Measurements from ENCODE around the gene SLC4A11. TPM values are rescaled to one million over a fixed set of nuclear protein-coding genes. Genes with fewer than 3 reads are reported as not detected.

SLC4A11 gene
- total and polyA plus RNA-seq, 2 experiments from 2014 or later = 14.8 to 17.1 TPM

DNA sequence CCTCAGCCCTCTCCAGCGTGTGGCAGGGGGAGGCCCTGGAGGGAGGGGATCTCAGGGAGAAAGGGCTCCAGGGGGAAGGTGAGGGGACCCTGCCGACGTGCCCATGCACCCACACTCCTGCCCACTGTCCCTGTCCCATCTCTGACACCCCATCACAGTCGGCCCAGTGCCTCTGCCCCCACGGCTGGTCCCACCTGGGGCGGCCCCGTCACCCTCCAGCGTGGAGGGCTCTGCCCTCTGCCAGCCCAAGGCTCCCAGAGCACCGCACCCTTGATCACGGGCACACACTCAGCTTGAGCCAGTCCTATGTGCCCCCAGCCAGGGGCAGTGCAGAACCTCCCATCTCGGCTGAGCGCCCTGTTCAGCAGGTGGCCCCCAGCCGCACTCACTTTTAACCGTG lies 9.2 kb downstream of the SLC4A11 start:
- no peaks in the 10 kb centered on the region for H3K27me3 ChIP-seq (ENCODE audit: insufficient read depth)
- Mint-ChIP-seq H3K9me3 (no peaks in the 10 kb centered on the region), H3K36me3 (ENCODE audit: low read depth) (peaks cover 18% of the 10 kb centered on the region; the same call in 2 of the 3 replicates), H3K4me3 (no peak overlapping the region), H3K27me3 (ENCODE audit: insufficient read depth, low read depth, poor library complexity) (peaks cover 2% of the 10 kb centered on the region), H3K4me1 (no peaks in the 10 kb centered on the region), H3K27ac (no peak overlapping the region)
- H3K27ac ChIP-seq (ENCODE audit: low read depth) = no peak overlapping the region
- TF ChIP-seq EZH2 (IDR thresholded peaks at IDR 0.05; ENCODE audit: low read depth, unreplicated experiment) (no peak), JUNB (IDR thresholded peaks at IDR 0.05; ENCODE audit: unreplicated experiment) (no peak), STAT1 (IDR thresholded peaks at IDR 0.05; ENCODE audit: unreplicated experiment) (no peak), EZH2phosphoT487 (IDR thresholded peaks at IDR 0.05; ENCODE audit: unreplicated experiment) (no peak)
- TF ChIP-seq, protein P1, sequence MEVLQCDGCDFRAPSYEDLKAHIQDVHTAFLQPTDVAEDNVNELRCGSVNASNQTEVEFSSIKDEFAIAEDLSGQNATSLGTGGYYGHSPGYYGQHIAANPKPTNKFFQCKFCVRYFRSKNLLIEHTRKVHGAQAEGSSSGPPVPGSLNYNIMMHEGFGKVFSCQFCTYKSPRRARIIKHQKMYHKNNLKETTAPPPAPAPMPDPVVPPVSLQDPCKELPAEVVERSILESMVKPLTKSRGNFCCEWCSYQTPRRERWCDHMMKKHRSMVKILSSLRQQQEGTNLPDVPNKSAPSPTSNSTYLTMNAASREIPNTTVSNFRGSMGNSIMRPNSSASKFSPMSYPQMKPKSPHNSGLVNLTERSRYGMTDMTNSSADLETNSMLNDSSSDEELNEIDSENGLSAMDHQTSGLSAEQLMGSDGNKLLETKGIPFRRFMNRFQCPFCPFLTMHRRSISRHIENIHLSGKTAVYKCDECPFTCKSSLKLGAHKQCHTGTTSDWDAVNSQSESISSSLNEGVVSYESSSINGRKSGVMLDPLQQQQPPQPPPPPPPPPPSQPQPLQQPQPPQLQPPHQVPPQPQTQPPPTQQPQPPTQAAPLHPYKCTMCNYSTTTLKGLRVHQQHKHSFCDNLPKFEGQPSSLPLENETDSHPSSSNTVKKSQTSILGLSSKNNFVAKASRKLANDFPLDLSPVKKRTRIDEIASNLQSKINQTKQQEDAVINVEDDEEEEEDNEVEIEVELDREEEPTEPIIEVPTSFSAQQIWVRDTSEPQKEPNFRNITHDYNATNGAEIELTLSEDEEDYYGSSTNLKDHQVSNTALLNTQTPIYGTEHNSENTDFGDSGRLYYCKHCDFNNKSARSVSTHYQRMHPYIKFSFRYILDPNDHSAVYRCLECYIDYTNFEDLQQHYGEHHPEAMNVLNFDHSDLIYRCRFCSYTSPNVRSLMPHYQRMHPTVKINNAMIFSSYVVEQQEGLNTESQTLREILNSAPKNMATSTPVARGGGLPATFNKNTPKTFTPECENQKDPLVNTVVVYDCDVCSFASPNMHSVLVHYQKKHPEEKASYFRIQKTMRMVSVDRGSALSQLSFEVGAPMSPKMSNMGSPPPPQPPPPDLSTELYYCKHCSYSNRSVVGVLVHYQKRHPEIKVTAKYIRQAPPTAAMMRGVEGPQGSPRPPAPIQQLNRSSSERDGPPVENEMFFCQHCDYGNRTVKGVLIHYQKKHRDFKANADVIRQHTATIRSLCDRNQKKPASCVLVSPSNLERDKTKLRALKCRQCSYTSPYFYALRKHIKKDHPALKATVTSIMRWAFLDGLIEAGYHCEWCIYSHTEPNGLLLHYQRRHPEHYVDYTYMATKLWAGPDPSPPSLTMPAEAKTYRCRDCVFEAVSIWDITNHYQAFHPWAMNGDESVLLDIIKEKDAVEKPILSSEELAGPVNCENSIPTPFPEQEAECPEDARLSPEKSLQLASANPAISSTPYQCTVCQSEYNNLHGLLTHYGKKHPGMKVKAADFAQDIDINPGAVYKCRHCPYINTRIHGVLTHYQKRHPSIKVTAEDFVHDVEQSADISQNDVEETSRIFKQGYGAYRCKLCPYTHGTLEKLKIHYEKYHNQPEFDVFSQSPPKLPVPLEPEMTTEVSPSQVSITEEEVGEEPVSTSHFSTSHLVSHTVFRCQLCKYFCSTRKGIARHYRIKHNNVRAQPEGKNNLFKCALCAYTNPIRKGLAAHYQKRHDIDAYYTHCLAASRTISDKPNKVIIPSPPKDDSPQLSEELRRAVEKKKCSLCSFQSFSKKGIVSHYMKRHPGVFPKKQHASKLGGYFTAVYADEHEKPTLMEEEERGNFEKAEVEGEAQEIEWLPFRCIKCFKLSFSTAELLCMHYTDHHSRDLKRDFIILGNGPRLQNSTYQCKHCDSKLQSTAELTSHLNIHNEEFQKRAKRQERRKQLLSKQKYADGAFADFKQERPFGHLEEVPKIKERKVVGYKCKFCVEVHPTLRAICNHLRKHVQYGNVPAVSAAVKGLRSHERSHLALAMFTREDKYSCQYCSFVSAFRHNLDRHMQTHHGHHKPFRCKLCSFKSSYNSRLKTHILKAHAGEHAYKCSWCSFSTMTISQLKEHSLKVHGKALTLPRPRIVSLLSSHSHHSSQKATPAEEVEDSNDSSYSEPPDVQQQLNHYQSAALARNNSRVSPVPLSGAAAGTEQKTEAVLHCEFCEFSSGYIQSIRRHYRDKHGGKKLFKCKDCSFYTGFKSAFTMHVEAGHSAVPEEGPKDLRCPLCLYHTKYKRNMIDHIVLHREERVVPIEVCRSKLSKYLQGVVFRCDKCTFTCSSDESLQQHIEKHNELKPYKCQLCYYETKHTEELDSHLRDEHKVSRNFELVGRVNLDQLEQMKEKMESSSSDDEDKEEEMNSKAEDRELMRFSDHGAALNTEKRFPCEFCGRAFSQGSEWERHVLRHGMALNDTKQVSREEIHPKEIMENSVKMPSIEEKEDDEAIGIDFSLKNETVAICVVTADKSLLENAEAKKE (CRISPR knock-in tag; IDR thresholded peaks at IDR 0.05) = no peak
- DNase-seq (ENCODE audit: low spot score) (no peak), ATAC-seq (no peak)
- no peaks in the 10 kb centered on the region; the same call in 1 of the 2 replicates for H3K4me1 ChIP-seq (ENCODE audit: insufficient read depth)
- H3K4me2 ChIP-seq = no peak overlapping the region
- no peak overlapping the region for H2AFZ ChIP-seq
- H3K4me3 ChIP-seq = no peak overlapping the region
- no peaks in the 10 kb centered on the region for H3K79me2 ChIP-seq (replicated peaks; ENCODE audit: insufficient read depth)
- no peaks in the 10 kb centered on the region for H3F3A ChIP-seq (replicated peaks; ENCODE audit: low read depth)
- H3K9me2 ChIP-seq (ENCODE audit: insufficient read depth) = no peaks in the 10 kb centered on the region
- no peaks in the 10 kb centered on the region for H3K36me3 ChIP-seq (ENCODE audit: insufficient read depth)
- H4K20me1 ChIP-seq (replicated peaks; ENCODE audit: insufficient read depth) = no peaks in the 10 kb centered on the region

- Histone ChIP-seq H2AFZ (no peak overlapping the region), H3K9me2 (ENCODE audit: insufficient read depth) (no peaks in the 10 kb centered on the region), H3F3A (replicated peaks; ENCODE audit: low read depth) (no peaks in the 10 kb centered on the region), H3K4me3 (no peak overlapping the region), H3K79me2 (replicated peaks; ENCODE audit: insufficient read depth) (no peaks in the 10 kb centered on the region), H3K27me3 (ENCODE audit: insufficient read depth) (no peaks in the 10 kb centered on the region), H4K20me1 (replicated peaks; ENCODE audit: insufficient read depth) (no peaks in the 10 kb centered on the region), H3K36me3 (ENCODE audit: insufficient read depth) (no peaks in the 10 kb centered on the region), H3K27ac (ENCODE audit: low read depth) (no peak overlapping the region), H3K4me2 (no peak overlapping the region), H3K4me1 (ENCODE audit: insufficient read depth) (no peaks in the 10 kb centered on the region; the same call in 1 of the 2 replicates)
- no peak for ATAC-seq
- H3K9me3 Mint-ChIP-seq = no peaks in the 10 kb centered on the region
- H3K27me3 Mint-ChIP-seq (ENCODE audit: insufficient read depth, low read depth, poor library complexity) = peaks cover 3% of the 10 kb centered on the region
- H3K4me3 Mint-ChIP-seq = no peak overlapping the region
- no peak for DNase-seq (ENCODE audit: low spot score)
- TF ChIP-seq, protein P2, sequence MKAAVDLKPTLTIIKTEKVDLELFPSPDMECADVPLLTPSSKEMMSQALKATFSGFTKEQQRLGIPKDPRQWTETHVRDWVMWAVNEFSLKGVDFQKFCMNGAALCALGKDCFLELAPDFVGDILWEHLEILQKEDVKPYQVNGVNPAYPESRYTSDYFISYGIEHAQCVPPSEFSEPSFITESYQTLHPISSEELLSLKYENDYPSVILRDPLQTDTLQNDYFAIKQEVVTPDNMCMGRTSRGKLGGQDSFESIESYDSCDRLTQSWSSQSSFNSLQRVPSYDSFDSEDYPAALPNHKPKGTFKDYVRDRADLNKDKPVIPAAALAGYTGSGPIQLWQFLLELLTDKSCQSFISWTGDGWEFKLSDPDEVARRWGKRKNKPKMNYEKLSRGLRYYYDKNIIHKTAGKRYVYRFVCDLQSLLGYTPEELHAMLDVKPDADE (IDR thresholded peaks at IDR 0.05) = no peak
- no peak for TF ChIP-seq ZNF114 (CRISPR knock-in tag; IDR thresholded peaks at IDR 0.05)
- TF ChIP-seq CREB1 (CRISPR knock-in tag; IDR thresholded peaks at IDR 0.05; ENCODE audit: low read depth) = no peak
- no peak for TF ChIP-seq EZH2 (IDR thresholded peaks at IDR 0.05; ENCODE audit: low read depth, unreplicated experiment)
- no peak for TF ChIP-seq JUNB (IDR thresholded peaks at IDR 0.05; ENCODE audit: unreplicated experiment)
- no peak for TF ChIP-seq STAT1 (IDR thresholded peaks at IDR 0.05; ENCODE audit: unreplicated experiment)
- no peak for TF ChIP-seq NANOG (IDR thresholded peaks at IDR 0.05; ENCODE audit: borderline replicate concordance)
- TF ChIP-seq, protein P3, sequence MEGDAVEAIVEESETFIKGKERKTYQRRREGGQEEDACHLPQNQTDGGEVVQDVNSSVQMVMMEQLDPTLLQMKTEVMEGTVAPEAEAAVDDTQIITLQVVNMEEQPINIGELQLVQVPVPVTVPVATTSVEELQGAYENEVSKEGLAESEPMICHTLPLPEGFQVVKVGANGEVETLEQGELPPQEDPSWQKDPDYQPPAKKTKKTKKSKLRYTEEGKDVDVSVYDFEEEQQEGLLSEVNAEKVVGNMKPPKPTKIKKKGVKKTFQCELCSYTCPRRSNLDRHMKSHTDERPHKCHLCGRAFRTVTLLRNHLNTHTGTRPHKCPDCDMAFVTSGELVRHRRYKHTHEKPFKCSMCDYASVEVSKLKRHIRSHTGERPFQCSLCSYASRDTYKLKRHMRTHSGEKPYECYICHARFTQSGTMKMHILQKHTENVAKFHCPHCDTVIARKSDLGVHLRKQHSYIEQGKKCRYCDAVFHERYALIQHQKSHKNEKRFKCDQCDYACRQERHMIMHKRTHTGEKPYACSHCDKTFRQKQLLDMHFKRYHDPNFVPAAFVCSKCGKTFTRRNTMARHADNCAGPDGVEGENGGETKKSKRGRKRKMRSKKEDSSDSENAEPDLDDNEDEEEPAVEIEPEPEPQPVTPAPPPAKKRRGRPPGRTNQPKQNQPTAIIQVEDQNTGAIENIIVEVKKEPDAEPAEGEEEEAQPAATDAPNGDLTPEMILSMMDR (conservative IDR thresholded peaks at IDR 0.05; ENCODE audit: low read depth in 2 of 2) = no peak
- TF ChIP-seq POLR2AphosphoS5 (IDR thresholded peaks at IDR 0.05; ENCODE audit: low read depth) = no peak
- no peak for TF ChIP-seq ZNF331 (CRISPR knock-in tag; IDR thresholded peaks at IDR 0.05; ENCODE audit: low read depth)
- no peak overlapping the region for H3K27ac Mint-ChIP-seq
- H3K4me1 Mint-ChIP-seq = no peaks in the 10 kb centered on the region
- H3K36me3 Mint-ChIP-seq (ENCODE audit: low read depth) = peaks cover 18% of the 10 kb centered on the region; the same call in 2 of the 3 replicates
These were observed 9.8 kb downstream of the SLC4A11 start for GRCh38 chr20:3229158-3229557.

Measured in GM23338 (cell line).